Measurements from ENCODE around the gene ZBTB2. TPM values are rescaled to one million over a fixed set of nuclear protein-coding genes. Genes with fewer than 3 reads are reported as not detected.

The ZBTB2 gene
- total RNA-seq, 1 experiment from 2014 or later: 31.4 TPM

DNA sequence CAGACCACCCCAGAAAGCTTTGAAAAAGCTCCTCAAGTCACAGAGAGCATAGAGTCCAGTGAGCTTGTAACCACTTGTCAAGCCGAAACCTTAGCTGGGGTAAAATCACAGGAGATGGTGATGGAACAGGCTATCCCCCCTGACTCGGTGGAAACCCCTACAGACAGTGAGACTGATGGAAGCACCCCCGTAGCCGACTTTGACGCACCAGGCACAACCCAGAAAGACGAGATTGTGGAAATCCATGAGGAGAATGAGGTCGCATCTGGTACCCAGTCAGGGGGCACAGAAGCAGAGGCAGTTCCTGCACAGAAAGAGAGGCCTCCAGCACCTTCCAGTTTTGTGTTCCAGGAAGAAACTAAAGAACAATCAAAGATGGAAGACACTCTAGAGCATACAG is 39.6 kb downstream of the ZBTB2 start:
- H3K9ac ChIP-seq (ENCODE audit: extremely low read depth, insufficient read length, low read length): no peak overlapping the region
- H3K4ac ChIP-seq (ENCODE audit: low read depth, low read length): no peak overlapping the region

More for the DNA sequence above, 39.6 kb downstream of the ZBTB2 start:
- no peak overlapping the region for H2BK15ac ChIP-seq (ENCODE audit: low read depth, low read length)
- no peak overlapping the region for H3K56ac ChIP-seq (ENCODE audit: insufficient read length, low read depth, low read length)
- no peaks in the 10 kb centered on the region for H3K4me1 Mint-ChIP-seq
- no peaks in the 10 kb centered on the region for H3K27me3 ChIP-seq (ENCODE audit: insufficient read depth, low read length)
- H2BK120ac ChIP-seq (ENCODE audit: low read depth, low read length, poor library complexity, severe bottlenecking): no peak overlapping the region
- DNase-seq: no peak
- no peak overlapping the region for H3K27ac Mint-ChIP-seq
- no peak overlapping the region for H4K91ac ChIP-seq (ENCODE audit: insufficient read length, low read depth, low read length)
- H2BK5ac ChIP-seq (ENCODE audit: insufficient read length, low read length): no peak overlapping the region
- WGBS (ENCODE audit: extremely low coverage, insufficient read length, low lambda C conversion rate): no CpG with 5 or more reads among the region's 7 CpGs
- H2AFZ ChIP-seq (ENCODE audit: low read length): no peak overlapping the region
- no peak overlapping the region for H4K5ac ChIP-seq (ENCODE audit: insufficient read length, low read depth, low read length)
- H2BK20ac ChIP-seq (ENCODE audit: low read depth, low read length, poor library complexity, severe bottlenecking): no peak overlapping the region
- no peak overlapping the region for H3T11ph ChIP-seq (ENCODE audit: low read length)
- no peaks in the 10 kb centered on the region for H4K20me1 ChIP-seq (ENCODE audit: control insufficient read depth, insufficient read depth, insufficient read length)
- no peak overlapping the region for H3K27ac ChIP-seq (ENCODE audit: insufficient read length, low read depth, low read length)
- no peak overlapping the region for H3K23ac ChIP-seq (ENCODE audit: insufficient read length, low read depth, low read length)
- H2BK12ac ChIP-seq (ENCODE audit: insufficient read length, low read depth, low read length): no peak overlapping the region
- H3K79me2 ChIP-seq (ENCODE audit: insufficient read depth, low read length): no peaks in the 10 kb centered on the region
- H3K9me3 Mint-ChIP-seq: no peaks in the 10 kb centered on the region
- no peak overlapping the region for H3K14ac ChIP-seq (ENCODE audit: insufficient read depth, low read length)
- no peaks in the 10 kb centered on the region for H3K23me2 ChIP-seq (ENCODE audit: insufficient read length, low read depth, low read length, poor library complexity, severe bottlenecking)
- H3K27me3 Mint-ChIP-seq (ENCODE audit: low read depth): no peaks in the 10 kb centered on the region
- peaks cover 7 to 29% (median 19%) of the 10 kb centered on the region in 3 experiments; a peak in 5 of 7 replicates for H3K36me3 Mint-ChIP-seq (ENCODE audit: insufficient read depth in 1 of 3, low read depth in 3 of 3)
- H3K4me2 ChIP-seq (ENCODE audit: insufficient read depth, insufficient read length, low read length): no peak overlapping the region
- no peaks in the 10 kb centered on the region for H3K9me3 ChIP-seq (ENCODE audit: control insufficient read depth, low read depth, low read length)
- H3K79me1 ChIP-seq (ENCODE audit: insufficient read depth, low read depth, low read length, poor library complexity, severe bottlenecking): no peaks in the 10 kb centered on the region
- TF ChIP-seq, protein P1, sequence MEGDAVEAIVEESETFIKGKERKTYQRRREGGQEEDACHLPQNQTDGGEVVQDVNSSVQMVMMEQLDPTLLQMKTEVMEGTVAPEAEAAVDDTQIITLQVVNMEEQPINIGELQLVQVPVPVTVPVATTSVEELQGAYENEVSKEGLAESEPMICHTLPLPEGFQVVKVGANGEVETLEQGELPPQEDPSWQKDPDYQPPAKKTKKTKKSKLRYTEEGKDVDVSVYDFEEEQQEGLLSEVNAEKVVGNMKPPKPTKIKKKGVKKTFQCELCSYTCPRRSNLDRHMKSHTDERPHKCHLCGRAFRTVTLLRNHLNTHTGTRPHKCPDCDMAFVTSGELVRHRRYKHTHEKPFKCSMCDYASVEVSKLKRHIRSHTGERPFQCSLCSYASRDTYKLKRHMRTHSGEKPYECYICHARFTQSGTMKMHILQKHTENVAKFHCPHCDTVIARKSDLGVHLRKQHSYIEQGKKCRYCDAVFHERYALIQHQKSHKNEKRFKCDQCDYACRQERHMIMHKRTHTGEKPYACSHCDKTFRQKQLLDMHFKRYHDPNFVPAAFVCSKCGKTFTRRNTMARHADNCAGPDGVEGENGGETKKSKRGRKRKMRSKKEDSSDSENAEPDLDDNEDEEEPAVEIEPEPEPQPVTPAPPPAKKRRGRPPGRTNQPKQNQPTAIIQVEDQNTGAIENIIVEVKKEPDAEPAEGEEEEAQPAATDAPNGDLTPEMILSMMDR (conservative IDR thresholded peaks at IDR 0.05): no peak
- no peak overlapping the region for H2AK5ac ChIP-seq (ENCODE audit: insufficient read length, low read length)
- H3K18ac ChIP-seq (ENCODE audit: insufficient read length, low read depth, low read length): no peak overlapping the region
- H4K8ac ChIP-seq (replicated peaks; ENCODE audit: insufficient read length, low read depth, low read length): no peak overlapping the region
- no peaks in the 10 kb centered on the region for H3K4me1 ChIP-seq (ENCODE audit: insufficient read depth, low read length)
- no peak overlapping the region for H3K4me3 Mint-ChIP-seq
